ENCODE data around the gene TRPM2. TPM values are rescaled to one million over a fixed set of nuclear protein-coding genes. Genes with fewer than 3 reads are reported as not detected.
"Not testable (repeated sequence)": the region's sequence is repeated elsewhere in the genome, so short reads cannot be mapped to it uniquely, and the experiment has no call there.

TRPM2 gene
- total RNA-seq, 1 experiment from 2014 or later = not detected

- DNase-seq (ENCODE audit: low read depth) = no peak
- in situ Hi-C loops (cut with HindIII; ENCODE audit: low pct_unique_long_range_greater_than_20kb, low sequenced_read_pairs) = no loop called here
Observed at GRCh38 chr21:44331650-44332307, 21.6 kb upstream of the TRPM2 start.

GRCh38 chr21:44332383-44332782, 21.0 kb upstream of the TRPM2 start:
- in situ Hi-C loops (cut with HindIII; ENCODE audit: low pct_unique_long_range_greater_than_20kb, low sequenced_read_pairs) = no loop called here
- no peak for DNase-seq (ENCODE audit: low read depth)

GRCh38 chr21:44332965-44333364, 20.5 kb upstream of the TRPM2 start:
- in situ Hi-C loops (cut with HindIII; ENCODE audit: low pct_unique_long_range_greater_than_20kb, low sequenced_read_pairs) = no loop called here

GRCh38 chr21:44333509-44334328, 19.7 kb upstream of the TRPM2 start:
- DNase-seq (ENCODE audit: low read depth) = no peak
- in situ Hi-C loops (cut with HindIII; ENCODE audit: low pct_unique_long_range_greater_than_20kb, low sequenced_read_pairs) = no loop called here

More at GRCh38 chr21:44332965-44333364, 20.5 kb upstream of the TRPM2 start:
- no peak for DNase-seq (ENCODE audit: low read depth)

GRCh38 chr21:44334329-44335030, 18.9 kb upstream of the TRPM2 start:
- DNase-seq (ENCODE audit: low read depth) = no peak
- in situ Hi-C loops (cut with HindIII; ENCODE audit: low pct_unique_long_range_greater_than_20kb, low sequenced_read_pairs) = no loop called here

- no peak for DNase-seq (ENCODE audit: low read depth)
- in situ Hi-C loops (cut with HindIII; ENCODE audit: low pct_unique_long_range_greater_than_20kb, low sequenced_read_pairs) = no loop called here
Observed at GRCh38 chr21:44335266-44336059, 18.0 kb upstream of the TRPM2 start.

- DNase-seq (ENCODE audit: low read depth) = no peak
- in situ Hi-C loops (cut with HindIII; ENCODE audit: low pct_unique_long_range_greater_than_20kb, low sequenced_read_pairs) = no loop called here
Observed at GRCh38 chr21:44337449-44337848, 16.0 kb upstream of the TRPM2 start.

GRCh38 chr21:44337941-44338895, 15.2 kb upstream of the TRPM2 start:
- in situ Hi-C loops (cut with HindIII; ENCODE audit: low pct_unique_long_range_greater_than_20kb, low sequenced_read_pairs) = no loop called here
- peak; percentile 73 for DNase-seq (ENCODE audit: low read depth)

GRCh38 chr21:44338971-44339910, 14.2 kb upstream of the TRPM2 start, which contains the start of gene CFAP410:
Gene CFAP410, minus strand, starts transcription at chr21:44339390. Its CDS starts 196 bp downstream, at chr21:44339194.
- in situ Hi-C loops (cut with HindIII; ENCODE audit: low pct_unique_long_range_greater_than_20kb, low sequenced_read_pairs) = no loop called here
- peak; percentile 98 for DNase-seq (ENCODE audit: low read depth)

- in situ Hi-C loops (cut with HindIII; ENCODE audit: low pct_unique_long_range_greater_than_20kb, low sequenced_read_pairs); DNase-seq (ENCODE audit: low read depth): not testable (repeated sequence)
Observed at GRCh38 chr21:44341726-44342458, 11.5 kb upstream of the TRPM2 start.

- in situ Hi-C loops (cut with HindIII; ENCODE audit: low pct_unique_long_range_greater_than_20kb, low sequenced_read_pairs); DNase-seq (ENCODE audit: low read depth): not testable (repeated sequence)
Observed at GRCh38 chr21:44342981-44343380, 10.4 kb upstream of the TRPM2 start.

GRCh38 chr21:44344541-44345183, 8.8 kb upstream of the TRPM2 start:
- DNase-seq (ENCODE audit: low read depth) = no peak
- in situ Hi-C loops (cut with HindIII; ENCODE audit: low pct_unique_long_range_greater_than_20kb, low sequenced_read_pairs) = no loop called here

GRCh38 chr21:44345495-44345894, 7.9 kb upstream of the TRPM2 start:
- in situ Hi-C loops (cut with HindIII; ENCODE audit: low pct_unique_long_range_greater_than_20kb, low sequenced_read_pairs) = no loop called here
- DNase-seq (ENCODE audit: low read depth) = no peak

GRCh38 chr21:44347911-44348451, 5.4 kb upstream of the TRPM2 start:
- DNase-seq (ENCODE audit: low read depth) = no peak
- in situ Hi-C loops (cut with HindIII; ENCODE audit: low pct_unique_long_range_greater_than_20kb, low sequenced_read_pairs) = no loop called here

- in situ Hi-C loops (cut with HindIII; ENCODE audit: low pct_unique_long_range_greater_than_20kb, low sequenced_read_pairs) = no loop called here
- no peak for DNase-seq (ENCODE audit: low read depth)
Observed at GRCh38 chr21:44348861-44349260, 4.6 kb upstream of the TRPM2 start.
